Mesodermal cell (in vitro differentiated cells): ENCODE data around the gene PBOV1.

Experiments
- H3K27ac ChIP-seq: 2 replicates; pipeline ENCODE4 v1.7.0; 2013; ENCODE audit warnings: mild to moderate bottlenecking, low read depth, low read length, moderate library complexity; ENCODE audit not compliant: severe bottlenecking
- H3K36me3 ChIP-seq: 2 replicates; pipeline ENCODE4 v1.7.1; 2013; ENCODE audit warnings: mild to moderate bottlenecking, low read length, moderate library complexity; ENCODE audit not compliant: control insufficient read depth, insufficient read depth
- H3K4me1 ChIP-seq: one replicate; pipeline ENCODE4 v1.7.1; 2013; ENCODE audit warnings: mild to moderate bottlenecking, low read length; ENCODE audit not compliant: insufficient read depth, control insufficient read depth, poor library complexity, severe bottlenecking
- H3K4me3 ChIP-seq: 2 replicates; pipeline ENCODE4 v1.7.0; 2013; ENCODE audit warnings: low read length, control low read depth, mild to moderate bottlenecking; ENCODE audit not compliant: insufficient read depth, poor library complexity, severe bottlenecking; ENCODE audit errors: extremely low read depth
- H3K9me3 ChIP-seq: 2 replicates; pipeline ENCODE4 v1.7.1; 2013; ENCODE audit warnings: mild to moderate bottlenecking, low read length, moderate library complexity; ENCODE audit not compliant: control insufficient read depth
- WGBS, 2 experiments: methylation state at CpG; one replicate each; pipeline ENCODE4 v1.1.5; 2013; ENCODE audit warnings: missing lambda C conversion rate in 2 of 2; ENCODE audit not compliant: insufficient coverage in 2 of 2; 5-methylcytosine and 5-hydroxymethylcytosine counted together

The PBOV1 gene

GRCh38 chr6:138187156-138187555 is 31.1 kb downstream of the PBOV1 start:
- Histone ChIP-seq H3K27ac (no peak overlapping the region), H3K4me3 (no peak overlapping the region), H3K4me1 (no peaks in the 10 kb centered on the region), H3K9me3 (no peaks in the 10 kb centered on the region), H3K36me3 (no peaks in the 10 kb centered on the region)
- WGBS, 2 experiments, result 85 to 91% methylated on average over 4 of the region's 4 CpGs

GRCh38 chr6:138184230-138184629 is 34.1 kb downstream of the PBOV1 start:
- no peaks in the 10 kb centered on the region for H3K9me3 ChIP-seq
- H3K4me1 ChIP-seq, result no peaks in the 10 kb centered on the region
- no peak overlapping the region for H3K4me3 ChIP-seq
- 77 to 86% methylated on average over 1 to 3 of the region's 3 CpGs for WGBS, 2 experiments
- no peaks in the 10 kb centered on the region for H3K36me3 ChIP-seq
- no peak overlapping the region for H3K27ac ChIP-seq

DNA sequence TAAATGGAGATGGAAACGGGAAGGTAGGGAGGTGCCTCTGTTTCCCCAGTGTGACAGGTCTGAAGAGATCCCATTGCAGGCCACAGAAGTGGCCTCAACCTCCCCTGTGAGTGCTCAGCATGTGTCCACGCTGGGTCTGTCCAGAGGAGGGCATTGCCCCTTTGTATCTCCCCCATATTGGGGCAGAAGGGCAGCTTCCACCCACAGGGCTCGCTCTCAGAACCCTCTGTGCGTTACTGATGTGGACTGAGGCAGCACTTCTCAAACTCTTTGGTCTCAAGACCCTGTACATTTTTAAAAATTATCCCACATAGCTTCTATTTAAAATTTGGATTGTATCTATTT is 34.5 kb downstream of the PBOV1 start:
- 79 to 82% methylated on average over 3 to 4 of the region's 4 CpGs for WGBS, 2 experiments

DNA sequence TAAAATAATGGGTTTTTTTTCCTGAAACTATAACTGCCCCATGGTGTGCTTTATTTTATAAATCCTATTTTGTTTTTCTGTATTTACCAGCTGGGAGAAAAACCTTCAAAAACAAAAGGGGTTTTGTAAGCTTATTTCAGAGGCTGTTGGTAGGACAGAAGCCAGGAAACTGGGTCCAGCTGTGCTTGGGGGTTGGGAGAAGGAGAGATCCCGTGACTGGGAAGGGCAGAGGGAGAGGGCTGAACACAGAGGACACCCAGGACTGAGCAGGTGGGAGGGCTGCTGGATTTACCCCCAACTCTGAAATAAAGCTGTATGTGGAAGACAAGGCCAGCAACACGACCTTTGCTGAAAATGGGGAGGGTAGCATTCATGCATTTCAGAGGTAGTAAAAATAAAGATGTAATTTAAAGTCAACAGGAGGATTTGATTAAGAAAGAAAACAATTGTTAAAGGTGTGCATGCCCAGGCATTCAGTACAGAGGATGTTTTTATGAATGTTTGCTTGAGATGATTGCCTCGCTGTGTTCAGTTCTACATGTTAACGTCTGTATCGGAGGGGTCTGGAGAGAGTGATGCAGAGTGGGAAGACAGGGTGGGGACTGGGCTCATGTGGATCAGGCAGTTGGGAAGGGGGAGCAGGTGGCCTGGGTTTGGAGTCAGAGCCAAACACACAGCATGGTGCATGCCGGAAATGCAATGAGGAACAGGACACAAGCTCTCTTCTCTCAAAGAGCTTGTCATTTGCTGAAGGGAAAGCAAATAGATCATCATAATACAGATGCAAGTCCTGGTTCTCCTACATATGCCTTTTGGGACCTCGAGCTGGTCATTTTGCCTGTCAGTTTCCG is 35.1 kb downstream of the PBOV1 start:
- peaks cover 1% of the 10 kb centered on the region for H3K9me3 ChIP-seq
- H3K4me1 ChIP-seq, result no peaks in the 10 kb centered on the region
- H3K36me3 ChIP-seq, result no peaks in the 10 kb centered on the region
- no peak overlapping the region for H3K27ac ChIP-seq
- WGBS, 2 experiments, result 49 to 65% methylated on average over 7 of the region's 8 CpGs
- H3K4me3 ChIP-seq, result no peak overlapping the region

More for the DNA sequence above, 34.5 kb downstream of the PBOV1 start:
- Histone ChIP-seq H3K36me3 (no peaks in the 10 kb centered on the region), H3K27ac (no peak overlapping the region), H3K4me1 (no peaks in the 10 kb centered on the region), H3K4me3 (no peak overlapping the region), H3K9me3 (no peaks in the 10 kb centered on the region)

DNA sequence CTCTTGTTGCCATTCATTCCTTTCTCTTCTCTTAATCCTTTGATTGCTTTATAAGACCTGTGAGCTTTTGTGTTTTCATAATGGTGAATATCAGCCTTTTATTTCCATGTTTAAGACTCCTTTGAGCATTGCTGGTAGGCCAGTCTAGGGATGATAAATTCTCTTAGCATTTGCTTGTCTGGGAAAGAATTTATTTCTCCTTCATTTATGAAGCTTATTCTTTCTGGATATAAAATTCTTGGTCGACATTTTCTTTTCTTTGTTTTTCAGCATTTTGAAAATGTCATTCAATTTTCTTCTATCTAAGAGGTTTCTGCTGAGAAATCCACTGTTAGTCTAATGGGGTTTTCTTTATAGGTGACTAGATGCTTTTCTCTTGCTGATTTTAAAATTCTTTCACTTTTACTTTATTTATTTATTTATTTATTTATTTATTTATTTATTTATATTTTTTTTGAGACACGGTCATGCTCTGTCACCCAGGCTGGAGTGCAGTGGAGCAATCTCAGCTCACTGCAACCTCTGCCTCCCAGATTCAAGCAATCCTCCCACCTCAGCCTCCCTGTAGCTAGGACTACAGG is 41.5 kb downstream of the PBOV1 start:
- Histone ChIP-seq H3K9me3 (peaks cover 11% of the 10 kb centered on the region), H3K27ac (no peak overlapping the region), H3K4me3 (no peak overlapping the region), H3K4me1 (no peaks in the 10 kb centered on the region), H3K36me3 (no peaks in the 10 kb centered on the region)
- no CpG with 5 or more reads among the region's 2 CpGs for WGBS, 2 experiments

GRCh38 chr6:138175596-138175995 is 42.7 kb downstream of the PBOV1 start:
- H3K4me3 ChIP-seq, result no peak overlapping the region
- H3K36me3 ChIP-seq, result no peaks in the 10 kb centered on the region
- H3K27ac ChIP-seq, result no peak overlapping the region
- H3K9me3 ChIP-seq, result peaks cover 11% of the 10 kb centered on the region
- H3K4me1 ChIP-seq, result no peaks in the 10 kb centered on the region
- 88% methylated on average over 1 of the region's 2 CpGs; no CpG with 5 or more reads in 1 of the 2 experiments for WGBS, 2 experiments
